CD4-positive, alpha-beta T cell treated with Interferon alpha-2 for 1 hour (primary cell): ENCODE measurements around the gene COP1.
"Not testable (repeated sequence)": the region's sequence is repeated elsewhere in the genome, so short reads cannot be mapped to it uniquely, and the experiment has no call there.

Source experiments
- DNase-seq, 2 donors: peaks; one replicate each; pipeline ENCODE4 v3.0.0-alpha.2; 2020 to 2022

COP1 gene

GRCh38 chr1:176206961-176207902 lies at the start of gene COP1:
TSS of gene COP1 (minus strand) at chr1:176207286. CDS start at chr1:176206978, 308 bp downstream.
- DNase-seq, result peak; percentile 97 to 98

- no peak for DNase-seq
Measured at GRCh38 chr1:176252191-176252590, 45.1 kb upstream of the COP1 start.

DNA sequence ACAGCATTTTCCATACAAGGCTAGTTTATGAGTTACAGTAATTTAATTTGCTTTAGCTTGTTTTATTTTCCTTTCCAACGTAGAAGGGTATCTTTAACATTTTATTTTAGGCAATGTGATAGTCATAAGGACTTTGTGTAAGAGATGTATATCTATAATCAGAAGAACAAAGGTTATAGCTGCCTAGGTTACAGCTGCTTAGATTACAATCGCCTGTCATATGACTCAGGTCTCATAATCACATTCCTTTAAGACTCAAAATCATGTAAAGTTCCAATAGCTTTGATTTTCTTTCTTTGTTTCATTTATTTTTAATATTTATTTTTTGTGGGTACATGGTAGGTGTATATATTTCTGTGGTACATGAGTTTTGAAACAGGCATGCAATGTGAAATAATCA lies 37.8 kb upstream of the COP1 start:
- no peak for DNase-seq

GRCh38 chr1:176243746-176244145 lies 36.7 kb upstream of the COP1 start:
- no peak for DNase-seq

DNA sequence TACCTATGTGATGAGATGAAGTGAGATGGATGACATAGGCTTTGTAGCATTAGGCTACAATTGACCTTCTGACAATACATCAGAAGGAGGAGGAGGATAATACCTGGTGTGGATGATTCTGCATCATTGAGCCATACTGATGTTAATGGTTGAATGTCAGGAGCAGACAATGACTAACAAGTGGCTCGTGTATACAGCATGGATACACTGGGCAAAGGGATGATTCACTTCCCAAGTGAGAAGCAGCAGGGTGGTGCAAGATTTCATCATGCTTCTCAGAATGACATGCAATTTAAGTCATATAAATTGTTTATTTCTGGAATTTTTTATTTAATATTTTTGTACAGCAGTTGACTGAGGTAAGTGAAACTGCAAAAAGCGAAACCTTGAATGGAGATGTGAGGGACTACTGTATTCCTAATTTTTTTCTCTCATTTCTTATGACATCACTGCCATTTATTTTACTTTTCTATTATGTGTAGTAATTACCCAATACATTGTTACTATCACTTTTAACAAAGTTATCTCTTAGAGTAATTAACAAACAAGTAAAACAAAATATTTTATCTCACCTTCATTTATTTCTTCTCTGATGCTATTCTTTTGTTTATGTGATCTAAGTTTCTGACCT lies 34.4 kb upstream of the COP1 start:
- DNase-seq, result peak in 1 of 2 donors; percentile 5

GRCh38 chr1:176233657-176234056 lies 26.6 kb upstream of the COP1 start:
- DNase-seq, result not testable (repeated sequence)

DNA sequence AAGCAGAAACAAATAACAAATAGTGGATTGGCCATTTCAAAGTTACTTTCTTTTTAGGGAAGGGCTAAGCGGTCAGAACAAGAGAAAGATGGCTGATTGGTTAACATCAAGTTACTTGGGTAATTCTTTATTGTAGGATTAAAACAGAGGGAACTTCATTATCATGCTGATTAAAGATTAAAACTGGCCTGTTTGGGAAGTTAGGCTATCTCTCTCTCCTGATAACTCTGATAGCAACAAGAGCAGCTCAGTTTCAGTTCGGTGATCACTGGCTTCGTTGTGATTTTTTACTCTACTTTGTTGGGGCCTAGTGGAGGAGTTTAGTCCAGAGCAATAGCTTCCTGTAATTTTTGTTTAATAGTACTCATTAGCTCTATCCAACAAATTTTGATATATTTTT lies 20.5 kb upstream of the COP1 start:
- DNase-seq, result no peak

- DNase-seq, result no peak
Measured at GRCh38 chr1:176225911-176226310, 18.8 kb upstream of the COP1 start.

DNA sequence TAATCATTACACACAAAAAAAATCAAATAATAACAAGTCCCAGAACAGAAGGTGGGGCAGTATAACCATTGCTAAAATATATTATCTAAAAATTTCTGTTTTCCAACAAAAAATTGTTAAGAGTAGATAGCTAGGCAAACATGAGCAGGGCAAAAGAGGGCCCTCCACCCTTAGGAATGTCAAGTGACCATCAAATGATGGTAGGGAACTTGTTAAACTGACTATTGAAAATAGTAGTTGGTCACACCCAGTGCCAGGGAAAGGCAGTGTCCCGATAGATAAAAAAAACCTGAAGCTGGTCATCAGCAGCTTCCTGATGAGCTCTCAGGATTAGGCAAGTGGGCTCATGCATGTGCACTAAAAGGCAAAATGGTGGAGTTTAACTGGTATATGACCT lies 18.4 kb upstream of the COP1 start:
- no peak for DNase-seq

DNA sequence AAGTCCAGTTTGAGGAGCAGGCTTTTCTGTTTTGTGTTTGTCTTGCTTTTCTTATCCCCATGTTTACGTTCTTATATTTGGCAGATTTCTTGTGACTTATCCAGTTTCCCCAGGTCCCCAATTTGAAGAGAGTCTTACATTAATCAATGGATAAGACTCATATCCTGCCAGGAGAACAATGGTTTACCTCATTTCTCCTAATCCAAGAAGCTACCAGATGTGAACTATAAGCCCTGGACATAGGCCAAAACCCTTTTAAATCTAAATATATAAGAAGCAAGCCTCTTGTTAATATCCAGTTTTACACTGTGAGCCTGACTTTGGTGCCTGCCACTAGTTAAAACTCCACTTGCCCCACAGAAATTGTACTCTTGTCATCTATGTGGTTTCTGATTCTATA lies 15.1 kb upstream of the COP1 start:
- no peak for DNase-seq

- DNase-seq, result no peak
Measured at GRCh38 chr1:176220100-176220689, 13.1 kb upstream of the COP1 start.

DNA sequence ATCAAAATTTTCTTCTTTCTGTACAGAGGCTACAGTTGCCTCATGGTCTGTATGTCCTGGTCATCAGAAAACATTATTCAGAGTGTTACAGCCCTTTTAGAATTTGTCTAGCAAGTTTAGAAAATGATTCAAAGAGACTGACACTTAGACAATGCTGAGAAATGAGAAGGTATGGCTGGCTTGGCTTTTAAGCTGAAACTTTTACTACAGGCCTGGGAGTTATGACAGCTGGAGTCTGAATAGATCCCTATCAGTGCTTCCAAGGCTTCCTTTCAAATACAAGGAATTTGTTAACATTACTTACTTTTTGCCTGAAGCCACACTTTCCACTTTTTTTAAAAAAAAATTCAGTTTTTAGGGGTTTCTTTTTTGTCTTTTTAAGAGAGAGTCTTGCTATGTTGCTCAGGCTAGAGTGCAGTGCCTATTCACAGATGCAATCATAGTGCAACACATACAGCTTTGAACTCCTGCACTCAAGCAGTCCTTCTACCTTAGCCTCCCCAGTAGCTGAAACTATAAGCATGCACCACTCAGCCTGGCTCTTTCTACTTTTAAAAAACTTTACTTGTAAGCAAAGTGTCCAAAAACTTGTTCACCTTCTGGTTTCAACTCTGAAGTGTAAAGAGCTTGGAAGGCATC lies 10.5 kb upstream of the COP1 start:
- DNase-seq, result no peak

DNA sequence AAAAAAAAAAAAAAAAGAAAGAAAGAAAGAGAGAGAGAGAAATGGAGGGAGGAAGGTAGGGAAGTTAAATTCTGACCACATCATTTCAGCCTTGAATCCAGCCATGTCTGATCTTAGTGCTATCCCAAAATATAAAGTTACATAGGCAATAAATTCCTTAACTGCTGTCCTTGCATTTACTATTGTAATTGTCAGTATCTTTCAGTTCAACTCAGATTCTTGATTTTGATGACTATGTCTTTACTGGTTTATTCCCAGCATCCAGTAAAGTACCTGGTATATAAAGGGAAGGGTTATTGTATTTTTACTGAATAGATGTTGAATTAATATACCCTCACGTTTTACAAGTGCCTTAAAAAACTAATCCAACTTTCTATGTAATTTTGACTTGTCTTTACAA lies 8.9 kb upstream of the COP1 start:
- DNase-seq, result no peak

DNA sequence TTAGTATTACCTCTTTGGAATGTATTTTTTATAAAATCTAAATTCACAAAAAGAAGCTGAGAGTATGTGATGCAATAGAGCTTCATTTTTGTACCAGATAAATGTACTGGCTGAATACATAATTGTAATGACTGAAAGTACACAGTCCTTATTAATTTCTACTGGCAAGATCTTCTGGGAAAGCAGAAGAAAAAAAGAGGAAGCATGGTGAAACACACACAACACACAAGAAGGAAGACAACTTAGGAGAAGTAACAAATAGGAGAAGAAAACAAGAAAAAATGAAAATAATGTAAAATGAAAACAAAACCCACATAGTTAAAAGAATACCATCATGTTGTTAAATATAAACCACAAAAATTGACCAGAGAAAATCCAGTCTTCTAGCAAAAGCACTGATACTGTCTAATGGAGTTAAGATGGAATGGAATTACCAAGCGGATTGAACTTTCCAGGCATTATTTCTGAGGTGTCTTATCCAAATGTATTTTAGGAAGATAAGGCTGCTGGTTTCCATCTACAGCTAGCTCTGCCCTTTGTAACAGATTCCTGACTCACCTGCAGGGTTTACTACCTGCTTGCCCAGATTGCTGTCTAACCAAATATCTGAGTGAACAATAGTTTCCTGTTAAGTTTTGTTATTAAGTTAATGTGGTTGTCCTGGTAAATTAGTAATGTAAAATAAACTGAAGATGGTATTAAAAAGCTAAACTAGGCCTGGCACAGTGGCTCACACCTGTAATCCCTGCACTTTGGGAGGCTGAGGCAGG lies 4.5 kb upstream of the COP1 start:
- DNase-seq, result no peak

- DNase-seq, result no peak
Measured at GRCh38 chr1:176208034-176208433, 948 bp upstream of the COP1 start.

GRCh38 chr1:176206006-176206960 lies 803 bp downstream of the COP1 start:
- no peak for DNase-seq

DNA sequence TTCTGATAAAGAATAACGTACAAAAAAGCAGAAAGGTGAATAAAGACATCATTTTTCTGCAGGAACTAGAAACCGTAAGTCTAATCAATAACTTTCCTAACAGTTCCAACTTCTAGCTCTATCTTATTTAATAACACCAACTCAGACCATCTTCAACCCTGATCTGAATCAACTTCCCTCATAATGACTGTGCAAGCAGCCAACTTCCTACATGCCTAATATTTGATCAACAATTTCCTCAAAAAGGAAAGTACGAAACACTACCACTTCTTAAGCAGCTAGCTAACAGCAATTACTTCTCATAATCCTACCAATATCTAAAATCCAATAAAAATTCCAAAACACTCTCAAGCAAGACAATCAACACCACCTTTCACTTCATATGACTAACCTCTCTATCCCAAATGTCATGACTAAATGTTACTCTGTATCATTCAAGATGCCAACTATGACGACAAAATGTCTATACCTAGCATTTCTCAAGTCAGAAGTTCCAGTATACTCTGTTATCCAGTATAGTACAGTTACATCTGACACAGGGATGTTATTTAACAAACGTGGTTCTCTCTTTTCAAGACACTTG lies 1.7 kb downstream of the COP1 start:
- no peak for DNase-seq

GRCh38 chr1:176204655-176205054 lies 2.4 kb downstream of the COP1 start:
- DNase-seq, result not testable (repeated sequence)

DNA sequence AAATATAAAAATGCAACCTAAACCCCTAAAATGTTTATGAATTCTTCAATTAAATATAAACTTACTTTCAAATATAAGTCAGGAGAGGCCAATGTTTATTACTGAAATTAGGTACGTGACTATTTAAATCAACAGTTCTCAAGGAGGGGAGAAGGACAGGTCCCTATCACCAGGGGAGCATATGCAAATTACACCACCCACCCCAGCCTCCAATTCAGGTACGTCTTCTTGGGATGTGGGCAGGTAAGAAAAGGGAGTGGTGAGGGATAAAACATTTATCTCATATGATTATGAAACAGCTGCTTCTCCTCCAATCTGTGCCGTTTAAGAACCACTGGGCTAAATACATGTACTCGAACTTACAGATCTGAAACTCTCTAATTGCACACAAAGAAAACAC lies 3.4 kb downstream of the COP1 start:
- DNase-seq, result no peak

- no peak for DNase-seq
Measured at GRCh38 chr1:176201568-176201967, 5.5 kb downstream of the COP1 start.

GRCh38 chr1:176199707-176200106 lies 7.4 kb downstream of the COP1 start:
- no peak for DNase-seq
